Mesothelial cell of epicardium (in vitro differentiated cells): ENCODE results near the gene DAPL1. TPM values are rescaled to one million over a fixed set of nuclear protein-coding genes. Genes with fewer than 3 reads are reported as not detected.

Source experiments
- DNase-seq, 2 experiments: peaks; one replicate each; pipeline ENCODE4 v3.0.0; 2021; ENCODE audit warnings: low spot score in 2 of 2; ENCODE audit not compliant: unreplicated experiment in 2 of 2
- H3K27ac Mint-ChIP-seq: 2 replicates; pipeline ENCODE4 v1.8.0; 2021; ENCODE audit warnings: mixed read lengths
- H3K27me3 Mint-ChIP-seq: 2 replicates; pipeline ENCODE4 v1.8.0; 2021; ENCODE audit warnings: low read depth, mixed read lengths
- H3K36me3 Mint-ChIP-seq: 2 replicates; pipeline ENCODE4 v1.8.0; 2021; ENCODE audit warnings: mixed read lengths
- H3K4me1 Mint-ChIP-seq: 2 replicates; pipeline ENCODE4 v1.8.0; 2021; ENCODE audit warnings: mixed read lengths
- H3K4me3 Mint-ChIP-seq: 2 replicates; pipeline ENCODE4 v1.8.0; 2021; ENCODE audit warnings: mild to moderate bottlenecking, moderate library complexity, mixed read lengths
- H3K9me3 Mint-ChIP-seq: 2 replicates; pipeline ENCODE4 v1.8.0; 2021; ENCODE audit warnings: mixed read lengths
- total RNA-seq: library from RNA; stranded (reverse); gene quantifications from 3 replicates; pipeline ENCODE4 v1.2.1, GENCODE V29; 2021
- TF ChIP-seq, protein P1 (sequence below): fragments of 200-600 bp; sonication (generic); IDR thresholded peaks from one replicate; pipeline ENCODE4 v1.5.0; 2021; ENCODE audit warnings: antibody characterized with exemption; ENCODE audit not compliant: unreplicated experiment

DAPL1 gene
- total RNA-seq = 0.71 TPM in 1 of 3 replicates, not detected in the others

DNA sequence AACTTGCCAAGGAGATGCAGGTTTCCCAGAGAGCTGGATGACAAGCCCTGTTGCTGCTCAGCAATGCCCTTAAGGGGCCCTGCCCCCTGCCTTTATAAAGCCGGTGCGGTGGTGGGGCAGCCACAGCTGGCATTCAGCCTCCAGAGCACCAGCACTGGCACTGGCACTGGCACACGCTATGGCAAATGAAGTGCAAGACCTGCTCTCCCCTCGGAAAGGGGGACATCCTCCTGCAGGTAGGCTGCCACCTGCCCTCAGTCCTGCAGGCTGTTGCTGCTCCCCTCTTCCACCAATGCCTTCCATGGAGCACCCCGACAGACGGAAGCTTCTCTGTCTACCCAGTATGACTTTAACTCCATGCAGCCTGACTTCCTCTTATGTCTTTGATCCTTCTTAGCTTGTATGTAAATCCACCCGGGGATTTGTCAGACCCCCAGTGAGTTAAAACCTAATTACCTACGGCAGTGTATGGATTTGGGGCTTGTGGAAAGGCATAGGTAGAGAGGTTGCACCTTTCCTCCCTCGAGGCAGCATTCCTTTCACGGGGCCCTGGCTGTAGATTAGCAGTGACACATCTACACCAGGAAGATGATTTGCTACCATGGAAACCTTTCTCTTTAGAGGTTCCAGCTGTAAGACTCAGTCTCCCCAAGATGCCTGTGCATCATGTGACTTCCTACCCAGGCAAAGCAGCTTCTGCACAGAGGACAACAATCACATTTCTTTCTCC, at the start of gene DAPL1:
Gene DAPL1, plus strand, starts transcription at position 123 of the 730 bp plus-strand sequence. Its CDS starts 56 bp downstream, at position 179.
- TF ChIP-seq, protein P1, sequence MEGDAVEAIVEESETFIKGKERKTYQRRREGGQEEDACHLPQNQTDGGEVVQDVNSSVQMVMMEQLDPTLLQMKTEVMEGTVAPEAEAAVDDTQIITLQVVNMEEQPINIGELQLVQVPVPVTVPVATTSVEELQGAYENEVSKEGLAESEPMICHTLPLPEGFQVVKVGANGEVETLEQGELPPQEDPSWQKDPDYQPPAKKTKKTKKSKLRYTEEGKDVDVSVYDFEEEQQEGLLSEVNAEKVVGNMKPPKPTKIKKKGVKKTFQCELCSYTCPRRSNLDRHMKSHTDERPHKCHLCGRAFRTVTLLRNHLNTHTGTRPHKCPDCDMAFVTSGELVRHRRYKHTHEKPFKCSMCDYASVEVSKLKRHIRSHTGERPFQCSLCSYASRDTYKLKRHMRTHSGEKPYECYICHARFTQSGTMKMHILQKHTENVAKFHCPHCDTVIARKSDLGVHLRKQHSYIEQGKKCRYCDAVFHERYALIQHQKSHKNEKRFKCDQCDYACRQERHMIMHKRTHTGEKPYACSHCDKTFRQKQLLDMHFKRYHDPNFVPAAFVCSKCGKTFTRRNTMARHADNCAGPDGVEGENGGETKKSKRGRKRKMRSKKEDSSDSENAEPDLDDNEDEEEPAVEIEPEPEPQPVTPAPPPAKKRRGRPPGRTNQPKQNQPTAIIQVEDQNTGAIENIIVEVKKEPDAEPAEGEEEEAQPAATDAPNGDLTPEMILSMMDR = no peak
- Mint-ChIP-seq H3K36me3 (no peaks in the 10 kb centered on the region), H3K27ac (no peak within 1 kb of the TSS), H3K9me3 (no peaks in the 10 kb centered on the region), H3K4me3 (no peak within 1 kb of the TSS), H3K4me1 (peaks cover 14% of the 10 kb centered on the region), H3K27me3 (peaks cover 17% of the 10 kb centered on the region)
- DNase-seq = no peak

- peaks cover 21% of the 10 kb centered on the region for H3K4me1 Mint-ChIP-seq
- no peaks in the 10 kb centered on the region for H3K9me3 Mint-ChIP-seq
- no peak for DNase-seq
- H3K4me3 Mint-ChIP-seq = no peak overlapping the region
- TF ChIP-seq, protein P1 = no peak
- H3K36me3 Mint-ChIP-seq = no peaks in the 10 kb centered on the region
- peaks cover 45% of the 10 kb centered on the region for H3K27me3 Mint-ChIP-seq
- no peak overlapping the region for H3K27ac Mint-ChIP-seq
Measured at GRCh38 chr2:158745866-158746382, 49.2 kb upstream of the DAPL1 start.

- H3K4me1 Mint-ChIP-seq = peaks cover 20% of the 10 kb centered on the region
- H3K9me3 Mint-ChIP-seq = no peaks in the 10 kb centered on the region
- TF ChIP-seq, protein P1 = no peak
- H3K36me3 Mint-ChIP-seq = no peaks in the 10 kb centered on the region
- DNase-seq = no peak
- no peak overlapping the region for H3K27ac Mint-ChIP-seq
- no peak overlapping the region for H3K4me3 Mint-ChIP-seq
- peaks cover 49% of the 10 kb centered on the region for H3K27me3 Mint-ChIP-seq
Measured at GRCh38 chr2:158746488-158746887, 48.6 kb upstream of the DAPL1 start.

- no peak overlapping the region for H3K27ac Mint-ChIP-seq
- H3K9me3 Mint-ChIP-seq = no peaks in the 10 kb centered on the region
- H3K27me3 Mint-ChIP-seq = peaks cover 47% of the 10 kb centered on the region
- H3K4me1 Mint-ChIP-seq = peaks cover 17% of the 10 kb centered on the region
- DNase-seq = no peak
- TF ChIP-seq, protein P1 = no peak
- no peak overlapping the region for H3K4me3 Mint-ChIP-seq
- no peaks in the 10 kb centered on the region for H3K36me3 Mint-ChIP-seq
Measured at GRCh38 chr2:158747281-158747680, 47.8 kb upstream of the DAPL1 start.

DNA sequence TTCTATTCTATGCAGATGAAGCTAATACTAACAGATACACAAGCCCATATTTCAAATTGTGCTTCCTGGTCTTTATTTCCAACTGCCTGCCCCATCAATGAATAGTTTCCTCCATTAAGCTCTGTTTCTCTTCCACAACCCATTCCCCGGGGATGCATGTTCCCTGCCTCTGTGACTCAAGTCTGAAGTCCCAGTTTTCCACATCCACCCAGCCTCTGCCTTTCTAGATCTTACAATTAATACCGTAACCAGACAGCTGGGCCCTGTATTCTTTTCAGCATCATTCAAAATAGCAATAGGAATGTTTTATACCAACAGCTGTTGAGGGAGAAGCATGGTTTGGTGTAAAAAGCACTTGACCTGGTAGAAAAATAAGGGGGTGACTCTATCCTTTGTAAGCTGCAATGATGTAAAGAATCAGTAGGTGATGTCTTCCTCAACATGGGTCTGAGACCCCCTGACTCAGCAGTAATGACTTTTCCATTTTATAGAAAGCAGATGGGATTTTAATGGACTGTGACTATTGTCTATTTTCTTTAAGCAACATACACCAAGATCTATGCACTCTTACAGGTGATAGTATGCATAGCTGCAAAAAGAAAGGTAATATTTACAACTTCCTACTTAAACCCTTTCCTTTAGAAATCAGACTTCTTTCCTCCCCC, 46.1 kb upstream of the DAPL1 start:
- no peak overlapping the region for H3K27ac Mint-ChIP-seq
- peaks cover 47% of the 10 kb centered on the region for H3K27me3 Mint-ChIP-seq
- no peak overlapping the region for H3K4me3 Mint-ChIP-seq
- no peak for DNase-seq
- peaks cover 17% of the 10 kb centered on the region for H3K4me1 Mint-ChIP-seq
- TF ChIP-seq, protein P1 = no peak
- H3K36me3 Mint-ChIP-seq = no peaks in the 10 kb centered on the region
- H3K9me3 Mint-ChIP-seq = no peaks in the 10 kb centered on the region
